Putamen (tissue), 1 donor: Measurements from ENCODE around the gene ZBTB48.
A peak's percentile ranks its signal among the peaks of the same experiment; 100 is the strongest.

Experiments used
- DNase-seq: peaks from one replicate; pipeline ENCODE4 v3.0.0-alpha.2; 2016; ENCODE audit warnings: low spot score

The ZBTB48 gene

DNA sequence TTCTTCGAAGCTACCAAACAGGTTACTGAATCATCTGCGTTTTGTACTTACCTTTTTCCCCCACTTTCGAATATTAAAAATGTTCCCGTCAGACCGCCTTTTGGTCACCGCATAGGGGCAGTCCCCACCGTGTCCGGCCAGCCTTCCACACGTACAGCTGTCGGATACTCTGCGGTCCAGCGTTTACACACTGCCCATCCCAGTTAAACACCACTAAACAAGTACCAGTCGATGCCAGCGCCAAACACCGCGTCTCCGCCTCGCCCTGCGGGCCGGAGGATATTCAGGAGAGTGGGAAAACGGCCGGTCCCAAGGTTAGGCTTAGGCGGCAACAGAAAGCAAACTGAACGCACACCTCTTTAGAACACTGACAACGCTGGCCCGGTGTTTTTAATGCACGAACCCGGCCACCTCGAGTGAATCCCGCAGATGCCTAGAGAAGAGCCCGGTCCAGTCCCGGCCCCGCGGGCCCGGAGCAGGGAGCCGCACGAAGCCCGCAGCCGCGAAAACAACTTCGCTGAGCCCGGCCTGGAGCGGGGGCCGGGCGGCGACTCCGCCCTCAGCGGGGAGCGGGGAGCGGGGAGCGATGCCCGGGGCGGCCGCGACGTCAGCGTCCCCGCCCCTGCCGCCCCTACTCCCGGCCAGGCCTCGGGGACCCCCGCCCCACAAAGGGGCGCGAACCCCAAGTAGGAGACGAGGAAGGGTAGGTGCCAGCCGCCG lies 33.0 kb downstream of the ZBTB48 start:
- no peak for DNase-seq

DNA sequence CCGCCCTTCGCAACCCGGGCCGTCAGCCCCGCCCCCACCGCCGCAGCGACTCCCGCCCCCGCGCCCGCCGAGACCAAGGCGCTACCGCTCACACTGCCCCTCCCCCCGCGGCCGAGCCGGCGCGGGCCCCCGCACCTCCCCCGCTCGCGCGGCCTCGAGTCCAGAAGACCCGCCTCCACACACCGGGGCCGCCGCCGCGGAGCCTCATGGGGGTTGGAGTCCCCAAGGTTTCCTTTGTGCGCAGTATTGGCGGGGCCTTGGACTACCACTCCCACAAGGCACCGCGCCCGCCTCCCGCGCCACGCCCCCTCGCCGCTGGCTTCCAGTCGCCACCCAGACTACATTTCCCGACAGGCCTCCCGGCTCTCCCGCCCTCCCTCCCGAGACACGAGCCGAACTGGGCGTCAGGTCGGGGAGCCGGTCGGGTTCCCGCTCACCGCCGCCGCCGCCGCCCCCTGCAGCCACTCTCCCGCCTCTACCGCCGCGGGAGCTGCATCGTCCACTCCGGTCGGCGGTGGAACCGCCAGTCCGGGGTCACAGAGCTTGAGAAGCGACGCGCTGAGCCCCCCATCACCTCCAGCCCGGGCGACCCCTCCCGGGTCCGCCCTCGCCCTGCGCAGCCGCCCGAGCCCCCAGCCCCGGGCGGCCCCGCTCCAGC lies 33.7 kb downstream of the ZBTB48 start, which contains the start of gene PHF13:
PHF13 (plus strand) TSS at position 371 of the 658 bp plus-strand sequence. CDS start 336 bp downstream, outside the sequence.
- peak; percentile 99 for DNase-seq

DNA sequence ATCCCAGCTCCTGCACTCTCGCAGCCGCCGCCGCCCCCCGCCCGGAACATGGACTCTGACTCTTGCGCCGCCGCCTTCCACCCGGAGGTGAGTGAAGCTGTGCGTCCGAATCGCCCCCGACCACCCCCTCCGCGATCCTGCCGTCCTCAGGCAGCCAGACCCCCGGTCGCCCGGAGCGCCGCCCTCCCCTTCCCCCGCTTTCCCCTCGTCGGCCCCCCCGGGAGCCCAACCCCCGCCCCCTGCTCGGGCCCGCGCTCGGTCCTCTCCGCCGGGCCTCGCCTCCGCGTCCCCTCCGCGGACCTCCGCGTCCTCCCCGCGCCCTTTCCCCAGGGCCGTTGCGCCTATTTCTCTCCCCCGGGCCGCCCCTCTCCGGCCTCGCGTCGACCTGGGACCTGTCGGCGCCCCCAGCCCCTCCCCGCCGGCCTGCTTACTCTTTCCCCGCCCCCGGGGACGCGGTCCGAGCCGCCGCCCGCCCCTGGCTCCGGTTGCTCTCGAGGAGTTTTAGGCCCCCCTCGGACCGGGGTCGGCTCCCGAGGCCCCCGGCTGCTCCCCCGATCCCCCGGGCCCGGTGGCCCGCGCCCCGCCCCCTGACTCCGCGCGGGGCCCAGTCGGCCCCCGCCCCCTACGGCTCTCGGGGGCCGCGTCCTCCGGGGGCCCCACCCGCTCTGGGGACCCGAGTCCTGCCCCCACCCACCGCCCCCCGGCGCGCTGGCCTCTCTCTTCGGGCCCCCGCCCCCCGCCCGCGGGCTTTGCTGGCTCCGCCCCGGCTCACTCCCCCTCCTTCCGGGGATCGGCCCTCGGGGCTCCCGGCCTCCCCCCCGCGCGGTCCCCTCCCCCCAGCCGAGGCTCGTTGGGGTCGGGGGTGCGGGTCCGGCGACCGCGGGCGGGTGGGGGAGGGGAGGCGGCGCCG lies 34.5 kb downstream of the ZBTB48 start:
- DNase-seq = no peak

DNA sequence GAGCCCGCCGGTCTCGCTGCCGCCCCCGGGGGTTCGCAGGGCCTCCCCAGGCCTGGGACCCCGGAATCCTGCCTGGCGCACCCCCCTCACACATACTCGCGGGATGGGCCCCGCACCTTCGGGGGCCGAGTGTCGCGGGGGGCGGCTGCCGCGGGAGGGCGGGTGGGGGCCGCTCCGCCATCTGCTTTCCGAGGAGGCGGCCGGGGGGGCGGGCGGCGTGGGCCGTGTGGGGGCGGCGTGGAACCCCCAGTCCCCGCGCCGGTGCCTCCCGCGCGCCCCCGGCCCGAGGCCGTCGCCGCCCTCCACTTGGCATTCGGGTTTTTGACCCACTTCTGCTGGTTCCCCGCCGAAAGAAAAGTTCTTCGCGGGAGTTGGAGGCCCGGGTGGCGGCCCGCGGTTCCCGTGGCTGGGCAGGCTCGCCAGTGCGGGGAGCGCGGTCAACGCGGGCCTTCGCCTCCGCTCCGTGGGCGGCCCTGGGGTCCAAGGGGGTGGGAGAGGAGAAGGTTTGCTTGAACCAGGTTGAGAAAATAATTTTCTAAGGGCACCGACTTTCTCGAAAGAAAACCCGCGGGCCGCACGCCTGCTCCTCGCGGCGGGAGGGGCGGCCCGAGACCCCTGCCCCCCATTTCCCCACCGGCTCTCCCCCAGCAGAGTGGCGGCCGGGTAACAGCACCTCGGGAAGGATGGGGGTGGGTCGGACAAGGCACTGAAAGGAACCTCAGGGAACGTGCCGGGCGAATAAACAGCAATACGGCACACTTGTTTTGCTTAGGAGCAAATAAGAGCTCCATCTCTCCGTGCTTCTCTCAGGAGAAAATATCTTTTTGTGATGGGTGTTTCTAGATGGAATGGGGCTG lies 35.4 kb downstream of the ZBTB48 start:
- DNase-seq = no peak

DNA sequence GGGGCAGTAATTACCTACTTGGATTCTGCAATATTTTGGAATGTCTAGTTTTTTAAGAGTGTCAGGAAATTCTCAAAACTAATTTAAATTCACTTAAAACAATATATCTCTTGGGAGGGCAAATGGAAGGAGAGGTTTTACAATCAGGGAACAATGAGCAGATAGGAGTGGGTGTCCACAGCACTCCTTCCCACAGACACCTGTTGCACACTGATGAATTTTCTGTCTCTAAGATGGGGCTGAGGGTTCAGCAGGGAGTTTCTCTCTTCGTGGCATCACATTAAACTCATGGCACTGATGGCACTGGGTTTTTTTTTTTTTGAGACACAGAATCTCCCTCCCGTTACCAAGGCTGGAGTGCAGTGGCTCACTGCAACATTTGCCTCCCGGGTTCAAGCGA lies 39.3 kb downstream of the ZBTB48 start:
- DNase-seq = no peak

DNA sequence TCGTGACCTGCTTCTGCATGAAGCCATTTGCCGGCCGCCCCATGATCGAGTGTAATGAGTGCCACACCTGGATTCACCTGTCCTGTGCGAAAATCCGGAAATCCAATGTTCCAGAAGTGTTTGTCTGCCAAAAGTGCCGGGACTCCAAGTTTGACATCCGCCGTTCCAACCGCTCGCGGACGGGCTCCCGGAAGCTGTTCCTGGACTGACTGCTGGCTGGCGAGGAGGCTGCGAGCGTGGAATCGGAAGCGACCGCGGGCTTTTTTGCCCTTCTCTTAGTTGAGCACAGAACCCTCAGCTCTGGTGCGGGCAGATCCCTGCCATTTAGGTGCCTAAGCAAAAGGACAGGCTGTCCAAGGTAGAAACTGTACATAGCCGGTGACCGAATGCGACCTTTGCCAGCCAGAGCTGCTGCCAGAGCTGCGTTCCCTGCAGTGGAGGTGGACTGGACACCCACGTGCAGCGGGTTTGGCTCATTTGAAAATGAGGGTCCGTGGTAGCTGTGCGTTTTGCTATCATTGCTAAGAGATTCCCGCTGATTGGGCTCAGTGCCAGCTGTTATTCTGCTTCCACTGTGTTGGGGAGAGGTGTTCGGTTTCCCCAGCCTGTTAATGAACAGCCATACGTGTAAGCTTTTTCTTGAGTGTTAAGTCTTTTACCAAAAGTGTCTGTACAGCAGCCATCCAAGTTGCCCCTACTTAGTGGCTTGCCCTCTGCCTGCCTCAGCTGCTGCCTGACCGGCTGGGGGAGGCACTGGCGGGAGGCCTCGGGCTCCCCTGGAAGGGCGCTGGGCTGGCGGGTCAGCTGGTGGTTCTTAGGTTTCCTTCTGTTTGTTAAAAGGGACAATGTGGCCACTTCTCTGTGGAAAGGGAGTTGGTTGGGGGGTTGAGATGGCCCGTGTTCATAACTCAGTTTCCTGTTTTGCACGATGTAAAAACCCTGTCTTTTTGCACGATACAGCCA lies 41.9 kb downstream of the ZBTB48 start:
- no peak for DNase-seq

DNA sequence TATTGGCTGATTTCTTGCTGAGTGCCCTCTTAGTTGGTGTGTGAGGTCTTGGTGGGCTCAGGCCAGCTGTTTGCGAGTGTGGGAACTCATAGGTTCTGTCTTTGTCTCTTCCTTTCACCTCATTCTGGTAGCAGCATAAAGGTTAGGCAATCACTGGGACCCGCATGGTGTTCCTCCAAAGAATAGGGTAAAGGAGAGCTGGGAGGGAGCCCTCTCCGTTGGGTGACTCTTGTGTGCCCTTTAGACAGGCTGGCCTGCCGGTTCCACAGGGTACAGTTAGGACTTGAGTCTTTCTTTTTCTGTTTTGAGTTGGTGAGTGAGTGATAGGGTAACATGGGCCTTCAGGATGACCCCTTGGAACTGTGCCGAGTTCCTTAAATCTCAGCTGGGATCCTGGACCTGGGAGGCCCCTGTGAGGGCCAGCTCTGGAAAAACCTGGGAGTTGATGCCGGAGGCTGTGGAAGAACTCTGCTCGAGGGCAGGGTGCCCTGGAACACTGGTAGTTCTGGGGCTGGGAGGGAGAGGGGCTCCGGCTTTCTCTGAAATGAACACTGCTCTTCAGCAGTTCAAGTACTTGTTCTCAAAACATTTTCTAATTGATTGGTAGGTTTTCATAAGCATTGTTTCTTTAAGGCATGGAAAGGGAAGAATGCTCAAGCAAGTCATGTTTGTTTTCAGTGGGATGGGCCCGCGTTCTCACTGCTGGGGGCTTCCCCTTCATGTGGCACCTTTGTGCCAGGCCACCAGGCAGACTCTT lies 42.8 kb downstream of the ZBTB48 start:
- no peak for DNase-seq

DNA sequence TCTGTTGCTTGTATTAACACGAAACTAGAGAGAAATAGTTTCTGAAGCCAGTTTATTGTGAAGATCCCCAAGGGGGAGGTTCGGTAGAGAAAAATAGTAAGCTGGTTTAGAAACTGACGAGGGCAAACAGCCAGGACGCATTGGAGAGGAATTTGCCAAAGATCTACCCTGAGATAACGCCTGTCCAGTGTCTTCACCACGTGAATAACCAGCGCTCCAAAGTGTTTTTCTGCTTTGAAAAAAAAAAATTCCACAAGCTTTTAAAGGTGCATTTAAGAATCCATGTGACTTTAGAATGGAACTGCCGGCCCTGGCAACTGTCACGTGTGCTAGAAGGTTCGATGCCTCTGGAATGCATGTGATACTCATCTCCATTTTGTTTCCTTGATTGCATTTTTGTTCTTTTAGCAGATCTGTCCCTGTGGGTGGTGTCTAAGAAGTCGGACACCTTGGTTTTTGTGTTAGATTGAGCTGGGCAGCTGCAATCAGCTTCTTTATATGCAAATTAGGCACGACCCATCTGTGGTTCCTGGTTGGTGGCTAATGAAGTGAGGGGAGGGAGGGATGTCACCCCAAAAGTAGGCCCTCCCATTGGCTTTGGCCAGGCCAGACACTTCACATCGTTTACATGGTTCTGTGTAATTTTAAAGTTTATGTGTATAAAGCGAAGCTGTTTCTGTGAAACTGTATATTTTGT lies 43.6 kb downstream of the ZBTB48 start:
- no peak for DNase-seq

DNA sequence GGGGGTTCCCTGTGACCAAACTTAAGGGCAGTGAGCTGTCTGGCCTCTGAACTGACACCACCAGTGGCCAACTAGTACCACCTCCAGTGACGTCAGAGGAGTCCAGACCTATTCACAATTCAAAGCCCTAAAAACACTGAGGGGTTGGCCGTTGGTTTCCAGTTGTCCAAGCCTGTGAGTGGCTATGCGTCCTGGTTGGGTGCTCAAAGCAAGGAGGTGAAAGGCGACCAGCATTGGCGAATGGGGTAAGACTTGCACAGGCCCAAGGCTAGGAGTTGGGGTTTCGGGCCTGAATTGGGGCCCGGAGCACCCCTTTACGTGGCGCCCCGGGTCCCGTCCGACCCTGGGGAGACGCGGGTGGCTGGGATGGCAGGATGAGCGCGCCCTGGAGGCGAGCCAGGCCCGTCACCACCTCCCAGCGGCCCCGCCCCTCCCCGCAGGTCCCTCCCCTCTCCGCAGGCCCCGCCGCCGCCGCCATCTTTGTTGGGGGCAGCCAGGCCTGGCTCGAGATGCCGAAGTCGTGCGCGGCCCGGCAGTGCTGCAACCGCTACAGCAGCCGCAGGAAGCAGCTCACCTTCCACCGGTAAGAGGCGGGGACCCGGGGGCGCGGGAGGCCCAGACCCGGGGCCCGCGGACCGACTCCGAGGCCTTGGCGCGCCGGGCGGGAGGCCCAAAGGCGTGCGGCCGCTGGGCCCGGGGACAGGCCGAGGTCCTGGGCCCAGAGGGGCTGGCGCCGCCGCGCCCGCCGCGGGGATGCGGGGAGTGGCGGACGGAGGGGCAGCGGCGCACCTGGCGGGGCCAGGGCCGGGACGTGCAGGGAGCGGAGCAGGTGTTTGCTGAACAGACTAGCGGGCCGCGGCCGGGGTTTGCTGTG lies 45.2 kb downstream of the ZBTB48 start, which contains the start of gene THAP3:
THAP3 (plus strand) TSS at position 159 of the 874 bp plus-strand sequence; CDS start at position 510, 351 bp downstream.
- peak; percentile 87 for DNase-seq

DNA sequence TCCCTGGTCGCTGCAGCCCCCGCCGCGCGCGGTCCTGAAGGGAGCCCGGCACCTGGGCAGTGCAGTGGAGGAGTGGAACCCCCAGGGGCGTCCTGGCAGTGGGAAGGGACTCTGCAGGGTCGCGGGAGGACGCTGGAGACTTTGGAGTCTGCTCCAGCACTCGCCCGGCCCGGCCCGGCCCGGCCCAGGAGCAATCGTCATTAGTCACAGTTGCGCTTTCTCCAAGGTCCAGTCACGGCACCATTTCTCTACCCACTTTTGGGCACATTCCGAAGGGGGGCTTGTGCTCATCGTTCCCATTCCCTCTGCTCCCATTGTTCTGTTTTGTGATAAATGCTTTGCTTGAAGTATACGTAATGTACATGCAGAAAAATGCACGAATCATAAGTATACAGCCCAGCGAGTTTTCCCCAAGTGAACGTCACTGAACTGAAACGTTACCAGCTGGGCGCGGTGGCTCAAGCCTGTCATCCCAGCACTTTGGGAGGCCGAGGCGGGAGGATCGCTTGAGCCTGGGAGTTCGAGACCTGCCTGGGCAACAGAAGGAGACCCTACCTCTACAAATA lies 45.9 kb downstream of the ZBTB48 start:
- DNase-seq = no peak

DNA sequence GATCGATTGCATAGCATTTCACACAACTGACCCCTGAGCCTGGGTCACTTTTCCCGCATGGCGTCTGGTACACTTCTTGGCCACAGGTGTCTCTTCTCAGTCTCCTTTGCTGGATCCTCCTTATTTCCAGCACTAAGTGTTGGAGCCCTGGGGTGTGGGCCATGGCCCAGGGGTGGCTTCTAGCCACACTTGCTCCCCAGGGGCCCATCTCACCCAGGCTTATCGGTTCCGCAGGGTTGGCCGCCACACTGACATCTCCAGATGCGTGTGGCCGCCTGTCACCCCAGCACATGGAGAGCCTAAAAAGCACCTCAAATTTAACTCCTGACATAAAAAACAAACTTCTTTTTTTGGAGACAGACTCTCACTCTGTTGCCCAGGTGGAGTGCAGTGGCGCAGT lies 47.2 kb downstream of the ZBTB48 start:
- DNase-seq = no peak

DNA sequence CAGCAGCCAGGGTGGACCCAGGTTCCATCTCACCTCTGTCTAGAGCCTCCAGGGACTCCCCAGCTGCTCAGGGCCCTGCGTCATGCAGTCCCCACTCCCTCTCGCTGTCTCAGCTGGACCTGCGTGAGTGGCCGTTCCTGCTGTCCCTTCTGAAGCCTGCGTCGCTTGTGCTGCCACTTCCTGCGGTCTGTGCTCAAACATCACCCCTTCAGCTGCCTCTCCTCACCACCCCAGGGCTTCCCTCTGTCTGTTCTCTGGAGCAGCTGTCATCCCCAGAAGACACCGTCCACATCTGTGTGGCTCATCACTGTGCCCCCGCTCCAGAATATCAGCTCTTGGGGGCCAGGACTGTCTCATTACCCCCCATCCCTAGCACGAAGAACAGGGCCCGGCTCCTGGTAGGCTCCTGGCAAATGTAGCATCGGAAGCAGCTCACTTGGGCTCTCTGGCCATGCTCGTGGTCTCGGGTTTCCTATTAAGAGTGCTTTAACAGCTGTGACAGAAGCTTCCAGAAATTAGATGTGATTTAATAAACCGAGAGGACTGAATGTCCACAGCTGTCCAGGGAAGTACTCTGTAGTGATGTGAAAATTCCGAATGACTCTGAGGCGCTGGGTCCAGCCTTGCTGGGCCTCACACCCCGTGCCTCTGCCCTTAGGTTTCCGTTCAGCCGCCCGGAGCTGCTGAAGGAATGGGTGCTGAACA lies 48.2 kb downstream of the ZBTB48 start:
- DNase-seq = no peak

DNA sequence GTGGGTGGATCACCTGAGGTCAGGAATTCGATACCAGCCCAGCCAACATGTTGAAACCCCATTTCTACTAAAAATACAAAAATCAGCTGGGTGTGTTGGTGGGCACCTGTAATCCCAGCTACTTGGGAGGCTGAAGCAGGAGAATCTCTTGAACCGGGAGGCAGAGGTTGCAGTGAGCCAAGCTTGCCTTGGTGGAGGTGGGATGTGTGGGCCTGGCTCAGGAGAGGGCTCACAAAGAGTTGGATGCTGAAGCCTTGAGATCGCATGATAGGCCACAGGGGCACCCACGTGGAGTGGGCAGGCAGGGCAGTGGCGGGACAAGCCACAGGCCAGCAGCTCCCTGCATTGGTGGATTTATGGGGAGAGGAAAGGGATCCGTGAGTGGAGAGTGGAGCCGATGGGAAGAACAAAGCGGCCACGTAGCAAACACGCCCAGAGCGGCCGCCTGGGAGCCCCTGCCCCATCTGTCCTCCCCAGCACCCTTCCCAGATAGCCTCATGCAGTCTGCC lies 49.2 kb downstream of the ZBTB48 start:
- DNase-seq = no peak

DNA sequence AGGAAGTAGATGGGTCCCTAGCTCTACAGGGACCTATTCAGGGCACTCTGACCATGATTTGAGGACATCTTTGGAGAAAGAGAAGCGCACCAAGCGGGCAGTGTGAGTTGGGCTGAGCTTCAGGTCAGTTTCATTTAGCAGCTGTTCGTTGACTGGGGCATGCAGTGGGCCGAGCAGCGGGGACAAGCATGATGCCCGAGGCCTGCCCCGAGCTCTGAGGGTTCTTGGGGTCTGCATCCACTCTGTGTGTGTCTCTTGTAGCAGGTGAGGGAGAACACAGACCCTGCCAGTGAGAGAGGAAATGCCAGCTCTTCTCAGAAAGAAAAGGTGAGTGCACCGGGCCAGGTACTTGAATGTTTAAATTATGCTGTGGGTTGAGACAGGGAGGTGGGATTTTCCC lies 50.2 kb downstream of the ZBTB48 start:
- no peak for DNase-seq

DNA sequence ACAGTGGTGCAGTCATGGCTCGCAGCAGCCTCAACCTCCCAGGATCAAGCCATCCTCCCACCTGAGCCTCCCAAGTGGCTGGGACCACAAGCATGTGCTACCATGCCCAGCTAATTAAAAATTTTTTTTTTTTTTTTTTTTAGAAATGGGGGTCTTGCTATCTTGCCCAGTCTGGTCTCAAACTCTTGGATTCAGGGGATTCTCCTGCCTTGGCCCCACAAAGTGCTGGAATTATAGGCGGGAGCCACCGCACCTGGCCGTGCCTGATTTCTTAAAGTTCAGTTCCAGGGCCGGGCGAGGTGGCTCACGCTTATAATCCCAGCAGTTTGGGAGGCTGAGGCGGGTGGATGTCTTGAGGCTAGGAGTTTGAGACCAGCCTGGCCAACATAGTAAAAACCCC lies 51.3 kb downstream of the ZBTB48 start:
- DNase-seq = no peak

DNA sequence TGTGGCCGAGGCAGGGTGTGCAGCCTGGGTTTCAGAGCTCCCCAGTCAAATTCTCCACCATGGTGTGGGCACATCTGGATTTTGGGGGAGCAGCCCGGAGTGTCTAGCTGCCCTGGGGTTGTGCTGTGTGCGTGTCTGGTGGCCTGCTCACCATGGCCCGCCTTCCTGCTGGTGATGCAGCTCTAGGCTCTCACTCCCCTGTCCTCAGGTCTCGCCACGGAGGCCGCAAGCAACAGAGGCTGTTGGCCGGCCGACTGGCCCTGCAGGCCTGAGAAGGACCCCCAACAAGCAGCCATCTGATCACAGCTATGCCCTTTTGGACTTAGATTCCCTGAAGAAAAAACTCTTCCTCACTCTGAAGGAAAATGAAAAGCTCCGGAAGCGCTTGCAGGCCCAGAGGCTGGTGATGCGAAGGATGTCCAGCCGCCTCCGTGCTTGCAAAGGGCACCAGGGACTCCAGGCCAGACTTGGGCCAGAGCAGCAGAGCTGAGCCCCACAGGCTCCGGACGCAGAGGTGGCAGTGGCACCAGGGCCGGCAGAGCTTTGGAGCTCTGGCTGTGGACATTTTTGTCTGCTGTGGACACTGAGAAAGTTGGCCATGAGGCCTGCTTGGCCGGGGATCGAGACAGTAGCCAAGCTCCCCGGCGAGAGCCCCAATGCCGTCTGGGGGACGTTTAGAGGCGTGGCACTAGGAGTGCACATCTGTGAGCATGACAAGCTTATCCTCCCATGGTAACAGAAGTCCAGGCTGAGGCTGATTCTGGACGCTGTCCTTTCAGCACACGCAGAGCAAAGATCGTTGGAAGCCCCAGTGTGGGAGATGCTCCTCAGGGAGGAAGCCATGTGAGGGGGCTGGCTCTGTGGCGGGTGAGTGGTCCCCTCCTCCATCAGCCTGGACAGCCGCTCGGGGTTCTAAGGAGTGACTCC lies 53.1 kb downstream of the ZBTB48 start:
- no peak for DNase-seq
